ENCODE data around the gene SIAH2.

SIAH2 gene

DNA sequence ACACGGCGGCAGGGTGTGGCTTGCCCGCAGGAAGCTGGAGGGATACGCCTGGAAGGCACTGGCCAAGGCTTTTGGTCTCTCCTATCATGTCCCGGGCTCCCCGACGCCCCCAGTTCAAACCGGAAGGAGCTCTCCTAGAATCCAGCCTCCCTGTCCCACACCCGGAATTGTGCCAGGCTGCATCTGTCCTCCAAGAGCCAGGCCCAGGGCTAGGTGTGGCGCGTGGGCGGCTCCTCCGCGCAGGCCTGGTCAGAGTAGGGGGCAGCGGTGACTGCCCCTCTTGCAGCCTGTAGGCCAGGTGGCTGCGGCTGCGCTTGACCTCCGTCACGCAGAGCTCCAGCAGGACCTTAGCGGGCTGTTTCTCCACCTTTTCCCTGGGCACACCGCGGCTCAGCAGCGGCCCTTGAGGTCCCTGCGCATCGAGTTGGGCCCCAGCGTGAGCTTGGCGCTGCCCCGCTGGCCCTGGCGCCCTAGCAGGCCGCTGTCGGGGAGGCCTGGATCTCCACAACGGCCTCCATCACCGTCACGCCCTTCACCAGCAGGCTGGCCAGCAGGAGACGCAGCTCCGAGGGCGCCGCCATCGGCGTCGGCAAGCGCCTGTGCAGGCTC is 15.9 kb upstream of the SIAH2 start:
- TF ChIP-seq, protein P1, sequence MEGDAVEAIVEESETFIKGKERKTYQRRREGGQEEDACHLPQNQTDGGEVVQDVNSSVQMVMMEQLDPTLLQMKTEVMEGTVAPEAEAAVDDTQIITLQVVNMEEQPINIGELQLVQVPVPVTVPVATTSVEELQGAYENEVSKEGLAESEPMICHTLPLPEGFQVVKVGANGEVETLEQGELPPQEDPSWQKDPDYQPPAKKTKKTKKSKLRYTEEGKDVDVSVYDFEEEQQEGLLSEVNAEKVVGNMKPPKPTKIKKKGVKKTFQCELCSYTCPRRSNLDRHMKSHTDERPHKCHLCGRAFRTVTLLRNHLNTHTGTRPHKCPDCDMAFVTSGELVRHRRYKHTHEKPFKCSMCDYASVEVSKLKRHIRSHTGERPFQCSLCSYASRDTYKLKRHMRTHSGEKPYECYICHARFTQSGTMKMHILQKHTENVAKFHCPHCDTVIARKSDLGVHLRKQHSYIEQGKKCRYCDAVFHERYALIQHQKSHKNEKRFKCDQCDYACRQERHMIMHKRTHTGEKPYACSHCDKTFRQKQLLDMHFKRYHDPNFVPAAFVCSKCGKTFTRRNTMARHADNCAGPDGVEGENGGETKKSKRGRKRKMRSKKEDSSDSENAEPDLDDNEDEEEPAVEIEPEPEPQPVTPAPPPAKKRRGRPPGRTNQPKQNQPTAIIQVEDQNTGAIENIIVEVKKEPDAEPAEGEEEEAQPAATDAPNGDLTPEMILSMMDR (IDR thresholded peaks at IDR 0.05) = no peak
- no peak overlapping the region for H3K4me3 ChIP-seq (ENCODE audit: low read depth, low read length)

DNA sequence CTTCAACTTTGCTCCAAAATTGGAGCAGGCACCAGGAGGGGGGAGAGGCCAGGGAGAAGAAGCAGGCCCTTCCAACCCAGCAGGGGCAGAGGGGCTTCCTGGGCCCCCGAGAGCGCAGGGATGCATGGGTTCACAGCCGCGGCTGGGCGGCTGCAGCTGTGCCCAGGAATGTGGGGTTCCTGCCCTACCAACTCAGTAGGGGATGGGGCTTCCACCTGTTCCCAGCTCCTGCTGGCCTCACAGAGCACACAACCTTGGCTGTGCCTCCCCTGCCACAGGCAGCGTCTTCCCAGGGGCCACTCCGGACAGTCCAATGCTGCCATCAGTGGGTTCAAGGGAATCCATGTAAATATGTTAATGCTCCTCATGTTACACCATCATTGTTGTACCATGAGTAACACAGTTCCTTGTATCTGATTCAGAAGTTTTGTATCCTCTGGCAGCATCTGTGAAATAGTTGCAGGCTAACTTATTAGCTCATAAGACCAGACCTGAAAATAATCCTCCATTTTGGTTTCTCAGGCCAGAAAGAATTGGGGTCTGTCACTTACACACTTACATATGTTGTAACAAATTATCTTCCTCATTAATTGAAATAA is 12.1 kb upstream of the SIAH2 start:
- no peaks in the 10 kb centered on the region for H3K79me2 ChIP-seq
- no peaks in the 10 kb centered on the region for H3K27me3 ChIP-seq (ENCODE audit: control insufficient read depth, insufficient read depth, low read length)

More for the DNA sequence above, 15.9 kb upstream of the SIAH2 start:
- Histone ChIP-seq H3K36me3 (ENCODE audit: control insufficient read depth, insufficient read depth, low read length) (no peaks in the 10 kb centered on the region), H3K27ac (no peak overlapping the region), H3K4me1 (no peaks in the 10 kb centered on the region), H3K9me3 (ENCODE audit: control insufficient read depth, low read length) (no peaks in the 10 kb centered on the region), H3K79me2 (no peaks in the 10 kb centered on the region), H2AFZ (no peak overlapping the region), H3K27me3 (ENCODE audit: control insufficient read depth, insufficient read depth, low read length) (no peaks in the 10 kb centered on the region), H3K4me2 (ENCODE audit: low read length) (no peak overlapping the region), H3K9ac (no peak overlapping the region)

DNA sequence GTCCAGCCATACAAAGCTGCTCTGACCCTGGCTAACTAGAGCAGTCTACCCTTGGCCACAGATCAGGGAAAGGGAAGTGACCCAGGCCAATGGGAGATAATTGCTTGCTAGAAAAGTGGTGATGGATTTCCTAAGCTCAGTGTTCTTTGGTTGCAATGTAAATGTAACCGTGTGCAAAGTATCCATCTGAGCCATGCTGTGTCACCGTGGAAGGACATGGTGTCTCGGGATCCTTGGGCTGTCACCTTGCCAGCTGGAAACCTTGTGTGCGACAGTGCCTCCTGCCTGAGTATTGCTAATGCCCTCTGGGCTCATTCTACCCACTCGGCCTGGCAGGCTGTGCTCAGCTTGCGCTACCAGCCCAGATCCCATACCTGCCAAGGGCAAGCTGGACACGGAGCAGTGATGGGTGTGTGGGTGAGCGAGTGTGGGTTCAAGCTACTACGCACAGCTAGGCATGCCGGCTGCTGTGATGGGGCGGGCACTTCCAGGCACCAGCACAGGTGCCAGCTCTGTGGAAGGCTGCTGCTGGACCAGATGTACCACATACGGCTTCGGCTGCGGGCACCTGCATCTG is 10.7 kb upstream of the SIAH2 start:
- H3K9me3 ChIP-seq (ENCODE audit: control insufficient read depth, low read length) = no peaks in the 10 kb centered on the region
- H3K4me2 ChIP-seq (ENCODE audit: low read length) = no peak overlapping the region
- H3K27ac ChIP-seq = no peak overlapping the region
- H3K27me3 ChIP-seq (ENCODE audit: control insufficient read depth, insufficient read depth, low read length) = no peaks in the 10 kb centered on the region
- TF ChIP-seq, protein P1 (IDR thresholded peaks at IDR 0.05) = no peak
- H3K79me2 ChIP-seq = no peaks in the 10 kb centered on the region
- H3K4me3 ChIP-seq (ENCODE audit: low read depth, low read length) = no peak overlapping the region
- H2AFZ ChIP-seq = no peak overlapping the region
- no peak overlapping the region for H3K9ac ChIP-seq
- no peaks in the 10 kb centered on the region for H3K36me3 ChIP-seq (ENCODE audit: control insufficient read depth, insufficient read depth, low read length)
- H3K4me1 ChIP-seq = no peaks in the 10 kb centered on the region

More for the DNA sequence above, 12.1 kb upstream of the SIAH2 start:
- Histone ChIP-seq H2AFZ (no peak overlapping the region), H3K27ac (no peak overlapping the region), H3K4me3 (ENCODE audit: low read depth, low read length) (no peak overlapping the region), H3K9ac (no peak overlapping the region), H3K4me1 (no peaks in the 10 kb centered on the region), H3K9me3 (ENCODE audit: control insufficient read depth, low read length) (no peaks in the 10 kb centered on the region), H3K4me2 (ENCODE audit: low read length) (no peak overlapping the region), H3K36me3 (ENCODE audit: control insufficient read depth, insufficient read depth, low read length) (no peaks in the 10 kb centered on the region)
- TF ChIP-seq, protein P1 (IDR thresholded peaks at IDR 0.05) = no peak

DNA sequence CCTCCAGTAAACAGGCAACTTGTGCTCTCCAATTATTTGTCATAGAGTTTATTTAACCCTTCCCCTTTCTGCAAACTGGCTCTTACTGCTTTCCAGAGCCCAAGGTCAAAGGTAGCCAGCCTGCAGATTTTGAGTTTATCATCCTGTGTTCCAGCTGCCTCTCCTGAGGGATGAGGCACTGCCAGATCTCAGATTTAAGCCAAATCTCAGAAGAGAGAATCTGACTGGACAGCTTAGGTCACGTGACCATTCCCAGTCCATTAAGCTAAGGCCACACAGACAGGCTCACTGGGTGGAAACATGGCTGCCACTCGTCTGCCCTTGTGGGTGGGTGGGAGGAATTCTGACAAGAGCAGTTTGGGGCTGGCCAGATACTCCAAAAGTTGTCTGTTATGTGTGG is 8.6 kb upstream of the SIAH2 start:
- H3K4me1 ChIP-seq = no peaks in the 10 kb centered on the region
- H3K4me2 ChIP-seq (ENCODE audit: low read length) = no peak overlapping the region
- no peaks in the 10 kb centered on the region for H3K36me3 ChIP-seq (ENCODE audit: control insufficient read depth, insufficient read depth, low read length)
- peak overlapping the region; percentile 25 for H2AFZ ChIP-seq
- TF ChIP-seq, protein P1 (IDR thresholded peaks at IDR 0.05) = no peak
- H3K4me3 ChIP-seq (ENCODE audit: low read depth, low read length) = no peak overlapping the region
- H3K27me3 ChIP-seq (ENCODE audit: control insufficient read depth, insufficient read depth, low read length) = no peaks in the 10 kb centered on the region
- no peaks in the 10 kb centered on the region for H3K9me3 ChIP-seq (ENCODE audit: control insufficient read depth, low read length)
- no peaks in the 10 kb centered on the region for H3K79me2 ChIP-seq
- H3K9ac ChIP-seq = no peak overlapping the region
- H3K27ac ChIP-seq = no peak overlapping the region
